SK-N-SH (cell line): Measurements from ENCODE around the gene PPP1R9B. TPM values are rescaled to one million over a fixed set of nuclear protein-coding genes. Genes with fewer than 3 reads are reported as not detected.

Experiments
- CTCF ChIA-PET: fragments of 300-600, 350-600 bp; formaldehyde crosslinking; extraction: SDS; loops from one replicate; lab custom pipeline; 2021; lab: Yijun Ruan, JAX
- POLR2A ChIA-PET: fragments of 350-600 bp; sonication (Branson Sonifier 250); formaldehyde crosslinking; extraction: SDS; loops from one replicate; lab custom pipeline; 2020; ENCODE audit warnings: antibody characterized with exemption, inconsistent platforms; lab: Yijun Ruan, JAX
- DNase-seq: peaks from one replicate; pipeline ENCODE4 v3.0.0; 2012
- H2AFZ ChIP-seq: fragments of 200-600 bp; sonication (generic); 2 replicates; pipeline ENCODE4 v1.8.1; 2016; ENCODE audit warnings: antibody characterized with exemption, mild to moderate bottlenecking, low read depth
- H3F3A ChIP-seq: fragments of 200-600 bp; sonication (generic); replicated peaks from 2 replicates; pipeline ENCODE3; 2016; ENCODE audit warnings: antibody characterized with exemption, mild to moderate bottlenecking; ENCODE audit not compliant: insufficient read depth
- H3K27ac ChIP-seq, 2 experiments: fragments of 200-500 bp in 1 of 2; fragments of 200-600 bp in 1 of 2; sonication (Bioruptor generic) in 1 of 2; sonication (generic), shearing (Covaris generic) in 1 of 2; 2 replicates each; pipeline versions ENCODE4 v1.5.1 to v1.6.1; 2014 to 2016; ENCODE audit warnings: low read depth in 2 of 2, inconsistent platforms in 1 of 2, low read length in 1 of 2, mild to moderate bottlenecking in 1 of 2, mixed read lengths in 1 of 2
- H3K27me3 ChIP-seq: fragments of 200-600 bp; sonication (generic), shearing (Covaris generic); 2 replicates; pipeline ENCODE4 v1.6.1; 2016; ENCODE audit warnings: mixed run types; ENCODE audit not compliant: insufficient read depth
- H3K36me3 ChIP-seq, 2 experiments: fragments of 200-500 bp in 1 of 2; fragments of 200-600 bp in 1 of 2; sonication (Bioruptor generic) in 1 of 2; sonication (generic) in 1 of 2; replicated peaks in 1 of 2; 2 replicates each; pipeline versions ENCODE3 to v1.5.1; 2014 to 2016; ENCODE audit warnings: low read length in 1 of 2, mild to moderate bottlenecking in 1 of 2; ENCODE audit not compliant: insufficient read depth in 2 of 2, control insufficient read depth in 1 of 2
- H3K4me1 ChIP-seq, 2 experiments: fragments of 200-500 bp in 1 of 2; fragments of 200-600 bp in 1 of 2; sonication (Bioruptor generic) in 1 of 2; sonication (generic), shearing (Covaris generic) in 1 of 2; 2 replicates each; pipeline versions ENCODE4 v1.5.1 to v1.6.1; 2014 to 2016; ENCODE audit warnings: low read depth in 1 of 2, low read length in 1 of 2, mixed run types in 1 of 2; ENCODE audit not compliant: insufficient read depth in 2 of 2, control insufficient read depth in 1 of 2
- H3K4me2 ChIP-seq: fragments of 200-600 bp; sonication (generic), shearing (Covaris generic); 2 replicates; pipeline ENCODE4 v1.6.1; 2017; ENCODE audit warnings: mixed run types
- H3K4me3 ChIP-seq, 2 experiments: fragments of 200-500 bp in 1 of 2; fragments of 200-600 bp in 1 of 2; sonication (Bioruptor generic) in 1 of 2; sonication (generic), shearing (Covaris generic) in 1 of 2; 2 replicates each; pipeline versions ENCODE4 v1.5.1 to v1.8.1; 2014 to 2016; ENCODE audit warnings: low read depth in 2 of 2, inconsistent platforms in 1 of 2, low read length in 1 of 2, mild to moderate bottlenecking in 1 of 2, mixed read lengths in 1 of 2, moderate library complexity in 1 of 2
- H3K79me2 ChIP-seq: fragments of 200-600 bp; sonication (generic); 2 replicates; pipeline ENCODE4 v1.8.1; 2017; ENCODE audit warnings: mild to moderate bottlenecking; ENCODE audit not compliant: insufficient read depth
- H3K9ac ChIP-seq: fragments of 200-600 bp; sonication (generic); 2 replicates; pipeline ENCODE4 v1.6.1; 2017; ENCODE audit warnings: mixed run types
- H3K9me2 ChIP-seq: fragments of 200-600 bp; sonication (generic); 2 replicates; pipeline ENCODE4 v1.6.1; 2017; ENCODE audit warnings: mixed run types
- H3K9me3 ChIP-seq: fragments of 200-600 bp; sonication (generic); 2 replicates; pipeline ENCODE4 v1.6.1; 2017; ENCODE audit warnings: mixed run types, mild to moderate bottlenecking, moderate library complexity
- H4K20me1 ChIP-seq: fragments of 200-600 bp; sonication (generic); 2 replicates; pipeline ENCODE4 v1.6.1; 2017; ENCODE audit warnings: mild to moderate bottlenecking, mixed run types; ENCODE audit not compliant: insufficient read depth
- CHD2 ChIP-seq: fragments of 150-350 bp; IDR thresholded peaks from 2 replicates; pipeline ENCODE4 v1.6.1; 2018; ENCODE audit warnings: low read length; ENCODE audit not compliant: partially characterized antibody
- CTCF ChIP-seq: fragments of 200-600 bp; sonication (generic); IDR thresholded peaks from 2 replicates; pipeline ENCODE4 v1.6.1; 2017; ENCODE audit warnings: antibody characterized with exemption, mild to moderate bottlenecking, moderate library complexity
- EP300 ChIP-seq, 2 experiments: IDR thresholded peaks; 2 replicates each; pipeline versions ENCODE4 v1.4.0 to v1.6.1; 2012; ENCODE audit warnings: borderline replicate concordance in 1 of 2, low read depth in 1 of 2, low read length in 1 of 2
- FOXM1 ChIP-seq: IDR thresholded peaks from 2 replicates; pipeline ENCODE4 v1.4.0; 2012; ENCODE audit warnings: low read depth, mild to moderate bottlenecking
- IRF3 ChIP-seq: fragments of 150-350 bp; IDR thresholded peaks from 2 replicates; pipeline ENCODE4 v1.6.1; 2016; ENCODE audit warnings: mild to moderate bottlenecking, low read depth, low read length
- JUND ChIP-seq: IDR thresholded peaks from 2 replicates; pipeline ENCODE4 v1.4.0; 2012
- MAX ChIP-seq: IDR thresholded peaks from 2 replicates; pipeline ENCODE4 v1.4.0; 2012; ENCODE audit warnings: low read depth
- MEF2A ChIP-seq: IDR thresholded peaks from 2 replicates; pipeline ENCODE4 v1.4.0; 2012; ENCODE audit warnings: low read depth, borderline replicate concordance
- MXI1 ChIP-seq: IDR thresholded peaks from 2 replicates; pipeline ENCODE4 v1.6.1; 2012; ENCODE audit warnings: mild to moderate bottlenecking, low read depth, low read length, improper control_type of control experiment
- NFIC ChIP-seq: IDR thresholded peaks from 2 replicates; pipeline ENCODE4 v1.4.0; 2012; ENCODE audit warnings: borderline replicate concordance
- NRF1 ChIP-seq: IDR thresholded peaks from 2 replicates; pipeline ENCODE4 v1.6.1; 2012; ENCODE audit warnings: low read depth, mild to moderate bottlenecking, low read length
- RAD21 ChIP-seq: IDR thresholded peaks from 2 replicates; pipeline ENCODE4 v1.6.1; 2012; ENCODE audit warnings: mild to moderate bottlenecking, low read length
- RCOR1 ChIP-seq: fragments of 150-350 bp; IDR thresholded peaks from 2 replicates; pipeline ENCODE4 v1.6.1; 2017; ENCODE audit warnings: antibody characterized with exemption, low read length
- RFX5 ChIP-seq: IDR thresholded peaks from 2 replicates; pipeline ENCODE4 v1.6.1; 2012; ENCODE audit warnings: mild to moderate bottlenecking, improper control_type of control experiment, low read length
- SIN3A ChIP-seq: IDR thresholded peaks from 2 replicates; pipeline ENCODE4 v1.6.1; 2012; ENCODE audit warnings: low read depth, mild to moderate bottlenecking, low read length, moderate library complexity, borderline replicate concordance
- TEAD4 ChIP-seq: IDR thresholded peaks from 2 replicates; pipeline ENCODE4 v1.4.0; 2012; ENCODE audit warnings: mild to moderate bottlenecking, borderline replicate concordance; ENCODE audit not compliant: insufficient read depth
- YY1 ChIP-seq: IDR thresholded peaks from 2 replicates; pipeline ENCODE4 v1.4.0; 2012; ENCODE audit warnings: low read depth, mild to moderate bottlenecking
- WGBS: methylation state at CpG from one replicate; pipeline ENCODE4 v1.1.6; 2017; ENCODE audit warnings: low lambda C conversion rate; 5-methylcytosine and 5-hydroxymethylcytosine counted together
- polyA plus RNA-seq, 3 experiments: library from polyadenylated mRNA; depleted of rRNA; stranded (reverse); fragments of >200 nt; gene quantifications; 2 replicates each; pipeline ENCODE4 v1.2.3, GENCODE V29; 2012
- TF ChIP-seq, protein P1 (sequence below): IDR thresholded peaks from 2 replicates; pipeline ENCODE4; 2012
- TF ChIP-seq, protein P2 (sequence below): IDR thresholded peaks from 2 replicates; pipeline ENCODE4 v1.4.0; 2012; ENCODE audit warnings: low read depth, borderline replicate concordance
- TF ChIP-seq, protein P3 (sequence below): fragments of 150-350 bp; IDR thresholded peaks from 2 replicates; pipeline ENCODE4 v1.6.1; 2017; ENCODE audit warnings: antibody characterized with exemption, low read length, low read depth, borderline replicate concordance

Gene PPP1R9B
- polyA plus RNA-seq, 1 of the 3 experiments (the other 2 are of a cell fraction) = 35.2 TPM

DNA sequence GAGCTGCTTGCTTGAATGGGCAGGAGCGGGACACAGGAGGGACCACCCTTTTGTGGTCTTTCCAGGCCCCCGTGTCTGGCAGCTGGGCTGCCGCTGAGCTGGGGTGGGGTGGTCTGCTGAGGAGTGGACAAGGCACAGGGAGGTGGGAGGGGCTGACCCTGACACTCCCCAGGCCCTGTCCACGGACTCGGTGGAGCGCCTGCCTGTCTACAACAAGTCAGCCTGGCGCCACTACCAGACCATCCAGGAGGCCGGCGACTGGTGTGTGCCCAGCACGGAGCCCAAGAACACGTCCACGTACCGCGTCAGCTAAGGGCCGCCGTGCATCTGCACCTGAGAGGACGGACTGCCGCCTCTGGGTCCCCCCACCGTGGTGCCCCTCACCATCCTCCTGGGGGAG is 40.7 kb downstream of the PPP1R9B start:
- ChIA-PET CTCF (interaction anchor here (1.0 to 16.3 kb wide), 10 partner anchors 9 to 60 kb away, joined by 3 to 297 read pairs (median 4); partner anchors contain the start of genes PDK2, SAMD14 and SGCA), POLR2A (no interaction called here)
- DNase-seq = no peak
- peaks cover 0 to 24% of the 10 kb centered on the region in 2 experiments; a peak in 1 of 4 replicates for H3K4me1 ChIP-seq
- 94% methylated on average over 14 of the region's 19 CpGs for WGBS
- H3K9me3 ChIP-seq = no peaks in the 10 kb centered on the region
- no peaks in the 10 kb centered on the region for H3K27me3 ChIP-seq
- no peak overlapping the region for H3K9ac ChIP-seq
- H3K36me3 ChIP-seq = peaks cover 5 to 26% of the 10 kb centered on the region in 2 experiments
- H2AFZ ChIP-seq = no peak overlapping the region
- H3F3A ChIP-seq = peaks cover 5% of the 10 kb centered on the region
- H3K79me2 ChIP-seq = no peaks in the 10 kb centered on the region
- no peak overlapping the region for H3K4me2 ChIP-seq
- H3K9me2 ChIP-seq = no peaks in the 10 kb centered on the region
- no peaks in the 10 kb centered on the region for H4K20me1 ChIP-seq
- H3K27ac ChIP-seq = no peak overlapping the region; a peak in 1 of 4 replicates
- H3K4me3 ChIP-seq = no peak overlapping the region
- no peak for TF ChIP-seq CTCF
- no peak for TF ChIP-seq JUND
- TF ChIP-seq MEF2A = no peak
- no peak for TF ChIP-seq EP300 (IDR thresholded peaks at IDR 0.05; ENCODE audit: borderline replicate concordance in 1 of 2, low read depth in 1 of 2, low read length in 1 of 2)
- TF ChIP-seq NFIC = no peak
- TF ChIP-seq RFX5 = no peak
- no peak for TF ChIP-seq NRF1
- TF ChIP-seq RAD21 = no peak
- TF ChIP-seq SIN3A = no peak
- TF ChIP-seq IRF3 = no peak
- no peak for TF ChIP-seq MXI1
- TF ChIP-seq, protein P1, sequence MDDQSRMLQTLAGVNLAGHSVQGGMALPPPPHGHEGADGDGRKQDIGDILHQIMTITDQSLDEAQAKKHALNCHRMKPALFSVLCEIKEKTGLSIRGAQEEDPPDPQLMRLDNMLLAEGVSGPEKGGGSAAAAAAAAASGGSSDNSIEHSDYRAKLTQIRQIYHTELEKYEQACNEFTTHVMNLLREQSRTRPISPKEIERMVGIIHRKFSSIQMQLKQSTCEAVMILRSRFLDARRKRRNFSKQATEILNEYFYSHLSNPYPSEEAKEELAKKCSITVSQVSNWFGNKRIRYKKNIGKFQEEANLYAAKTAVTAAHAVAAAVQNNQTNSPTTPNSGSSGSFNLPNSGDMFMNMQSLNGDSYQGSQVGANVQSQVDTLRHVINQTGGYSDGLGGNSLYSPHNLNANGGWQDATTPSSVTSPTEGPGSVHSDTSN = no peak
- TF ChIP-seq, protein P2, sequence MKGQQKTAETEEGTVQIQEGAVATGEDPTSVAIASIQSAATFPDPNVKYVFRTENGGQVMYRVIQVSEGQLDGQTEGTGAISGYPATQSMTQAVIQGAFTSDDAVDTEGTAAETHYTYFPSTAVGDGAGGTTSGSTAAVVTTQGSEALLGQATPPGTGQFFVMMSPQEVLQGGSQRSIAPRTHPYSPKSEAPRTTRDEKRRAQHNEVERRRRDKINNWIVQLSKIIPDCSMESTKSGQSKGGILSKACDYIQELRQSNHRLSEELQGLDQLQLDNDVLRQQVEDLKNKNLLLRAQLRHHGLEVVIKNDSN = no peak
- TF ChIP-seq YY1 = no peak
- no peak for TF ChIP-seq RCOR1
- no peak for TF ChIP-seq CHD2
- no peak for TF ChIP-seq FOXM1
- TF ChIP-seq MAX = no peak
- no peak for TF ChIP-seq TEAD4
- TF ChIP-seq, protein P3, sequence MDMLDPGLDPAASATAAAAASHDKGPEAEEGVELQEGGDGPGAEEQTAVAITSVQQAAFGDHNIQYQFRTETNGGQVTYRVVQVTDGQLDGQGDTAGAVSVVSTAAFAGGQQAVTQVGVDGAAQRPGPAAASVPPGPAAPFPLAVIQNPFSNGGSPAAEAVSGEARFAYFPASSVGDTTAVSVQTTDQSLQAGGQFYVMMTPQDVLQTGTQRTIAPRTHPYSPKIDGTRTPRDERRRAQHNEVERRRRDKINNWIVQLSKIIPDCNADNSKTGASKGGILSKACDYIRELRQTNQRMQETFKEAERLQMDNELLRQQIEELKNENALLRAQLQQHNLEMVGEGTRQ = no peak
